K562 (cell line): Measurements from ENCODE around the gene GAL3ST2. TPM values are rescaled to one million over a fixed set of nuclear protein-coding genes. Genes with fewer than 3 reads are reported as not detected.

ENCODE experiments used
- CSDE1 ChIP-seq, 2 experiments: fragments of 450-650 bp; IDR thresholded peaks; 2 replicates each; pipeline ENCODE4 v1.6.1; 2016; ENCODE audit warnings: mild to moderate bottlenecking in 1 of 2
- CTCFL ChIP-seq: IDR thresholded peaks from 2 replicates; pipeline ENCODE4 v1.6.1; 2011; ENCODE audit warnings: borderline replicate concordance, low read depth, mild to moderate bottlenecking, moderate library complexity, low read length; ENCODE audit not compliant: insufficient read depth, poor library complexity, severe bottlenecking
- ETS1 ChIP-seq: conservative IDR thresholded peaks from 2 replicates; pipeline ENCODE4 v1.6.1; 2011; ENCODE audit warnings: low read depth, mild to moderate bottlenecking, low read length; ENCODE audit not compliant: control insufficient read depth
- IRF2 ChIP-seq: sonication (generic); formaldehyde crosslinking; IDR thresholded peaks from 2 replicates; pipeline ENCODE4 v1.8.1; 2022; ENCODE audit warnings: mild to moderate bottlenecking, missing genetic modification reagents
- L3MBTL2 ChIP-seq: fragments of 450-650 bp; IDR thresholded peaks from 2 replicates; pipeline ENCODE4 v1.6.1; 2016; ENCODE audit warnings: mild to moderate bottlenecking, moderate library complexity
- NELFE ChIP-seq: IDR thresholded peaks from 2 replicates; pipeline ENCODE4 v1.6.1; 2011; ENCODE audit warnings: mild to moderate bottlenecking; ENCODE audit not compliant: insufficient read depth, insufficient read length
- TCFL5 ChIP-seq: fragments of 250-450 bp; sonication (Bioruptor Pico); conservative IDR thresholded peaks from 2 replicates; pipeline ENCODE4 v1.6.1; 2021; ENCODE audit warnings: mild to moderate bottlenecking, moderate library complexity, matching md5 sums
- ZNF311 ChIP-seq: fragments of 250-450 bp; sonication (Bioruptor Pico); IDR thresholded peaks from 2 replicates; pipeline ENCODE4 v1.4.0; 2020; ENCODE audit warnings: mild to moderate bottlenecking, moderate library complexity
- polyA plus RNA-seq, 8 experiments: library from polyadenylated mRNA; depleted of rRNA in 4 of 8; stranded (reverse) in 5 of 8; unstranded in 3 of 8; fragments of >200 nt; fragmentation: Nextera tagmentation in 2 of 8; fragmentation: Illumina TruSeq in 1 of 8; extraction: Ambion mirVana in 2 of 8; extraction: Trizol in 1 of 8; gene quantifications; 2 replicates each; pipeline versions ENCODE4 v1.2.1 to v1.2.3, GENCODE V29; 2011 to 2014; ENCODE audit warnings: inconsistent platforms in 1 of 8, missing spikeins in 1 of 8
- total RNA-seq, 7 experiments: library from RNA; depleted of rRNA in 6 of 7; stranded (reverse); fragments of >200 nt in 6 of 7; fragmentation: Illumina TruSeq in 2 of 7; extraction: Trizol in 2 of 7; gene quantifications; 2 replicates each; pipeline versions ENCODE4 v1.2.1 to v1.2.3, GENCODE V29; 2011 to 2021; ENCODE audit warnings: low replicate concordance in 1 of 7

The GAL3ST2 gene
- total and polyA plus RNA-seq, 9 of the 15 experiments (the other 6 are each of a cell fraction or from before 2014, with no cell fraction given), result 0.42 TPM; not detected in 8

- no peak for TF ChIP-seq ETS1
- no peak for TF ChIP-seq ZNF311 (CRISPR knock-in tag)
- TF ChIP-seq CTCFL, result no peak
- peak; percentile 43; the same call in 1 of the 2 replicates for TF ChIP-seq L3MBTL2
- TF ChIP-seq IRF2 (CRISPR knock-in tag), result no peak
- no peak for TF ChIP-seq NELFE
- TF ChIP-seq TCFL5 (CRISPR knock-in tag), result no peak
- no peak for TF ChIP-seq CSDE1 (IDR thresholded peaks at IDR 0.05)
These were observed 21.5 kb downstream of the GAL3ST2 start (continued) for GRCh38 chr2:241798081-241798630.
